Measurements from ENCODE around the gene MYL6B. TPM values are rescaled to one million over a fixed set of nuclear protein-coding genes. Genes with fewer than 3 reads are reported as not detected.
A peak's percentile ranks its signal among the peaks of the same experiment; 100 is the strongest.

The MYL6B gene
- total RNA-seq, result 10 to 100 TPM; 13.0 to 39.8 (median 22.7) TPM
- long read RNA-seq, donor 1, partial matches to known transcripts, result 0 of 14 reads
- long read RNA-seq, donor 1, other reads (novel, unspliced or antisense), result 14 of 14 reads
- long read RNA-seq, donor 2, partial matches to known transcripts, result 1 of 7 reads
- long read RNA-seq, donor 2, other reads (novel, unspliced or antisense), result 6 of 7 reads

- H3K4me3 ChIP-seq, result peak within 1 kb of the TSS; percentile 29
- ATAC-seq, result peak; percentile 96
- TF ChIP-seq CTCF (IDR thresholded peaks at IDR 0.05), result no peak
- DNase-seq, result peak; percentile 95 to 97 (median 96)
- no peaks in the 10 kb centered on the region for H3K36me3 ChIP-seq (ENCODE audit: low read depth)
- H3K4me1 ChIP-seq (ENCODE audit: low read depth), result peaks cover 17% of the 10 kb centered on the region
- H3K9me3 ChIP-seq, result no peaks in the 10 kb centered on the region
- intact Hi-C loops (cut with DNase I, micrococcal nuclease), result no loop called here
Measured at GRCh38 chr12:56152132-56152755, at the start of gene MYL6B. TSS of gene MYL6B (plus strand) at chr12:56152587. CDS start at chr12:56153919, 1,332 bp downstream.

GRCh38 chr12:56102683-56103065, 49.7 kb upstream of the MYL6B start:
- no peaks in the 10 kb centered on the region for H3K9me3 ChIP-seq
- H3K4me1 ChIP-seq (ENCODE audit: low read depth), result peaks cover 22% of the 10 kb centered on the region
- H3K36me3 ChIP-seq (ENCODE audit: low read depth), result no peaks in the 10 kb centered on the region
- intact Hi-C loops (cut with DNase I, micrococcal nuclease), result no loop called here
- no peak for TF ChIP-seq CTCF (IDR thresholded peaks at IDR 0.05)
- ATAC-seq, result no peak
- H3K4me3 ChIP-seq, result no peak overlapping the region
- no peak for DNase-seq

- no peak for ATAC-seq
- Histone ChIP-seq H3K9me3 (no peaks in the 10 kb centered on the region), H3K36me3 (ENCODE audit: low read depth) (no peaks in the 10 kb centered on the region), H3K4me1 (ENCODE audit: low read depth) (peaks cover 22% of the 10 kb centered on the region), H3K4me3 (no peak overlapping the region)
- intact Hi-C loops (cut with DNase I, micrococcal nuclease), result no loop called here
- DNase-seq, result no peak
- no peak for TF ChIP-seq CTCF (IDR thresholded peaks at IDR 0.05)
Measured at GRCh38 chr12:56103066-56103711, 49.2 kb upstream of the MYL6B start.

- intact Hi-C loops (cut with DNase I, micrococcal nuclease), result no loop called here
- H3K9me3 ChIP-seq, result no peaks in the 10 kb centered on the region
- DNase-seq, result no peak
- ATAC-seq, result no peak
- H3K4me3 ChIP-seq, result peak overlapping the region; percentile 67
- peaks cover 22% of the 10 kb centered on the region for H3K4me1 ChIP-seq (ENCODE audit: low read depth)
- no peaks in the 10 kb centered on the region for H3K36me3 ChIP-seq (ENCODE audit: low read depth)
- no peak for TF ChIP-seq CTCF (IDR thresholded peaks at IDR 0.05)
Measured at GRCh38 chr12:56103823-56104108, 48.6 kb upstream of the MYL6B start.

GRCh38 chr12:56104109-56104814, 48.1 kb upstream of the MYL6B start, which contains the start of gene PA2G4:
TSS of gene PA2G4 (plus strand) at chr12:56104559. CDS start at chr12:56104738, 179 bp downstream.
- peak; percentile 9 for TF ChIP-seq CTCF (IDR thresholded peaks at IDR 0.05)
- peak within 1 kb of the TSS; percentile 67 for H3K4me3 ChIP-seq
- H3K9me3 ChIP-seq, result no peaks in the 10 kb centered on the region
- H3K4me1 ChIP-seq (ENCODE audit: low read depth), result peaks cover 22% of the 10 kb centered on the region
- peak; percentile 95 for ATAC-seq
- H3K36me3 ChIP-seq (ENCODE audit: low read depth), result no peaks in the 10 kb centered on the region
- intact Hi-C loops (cut with DNase I, micrococcal nuclease), result no loop called here
- DNase-seq, result peak; percentile 97 to 98 (median 98)
